ENCODE results near the gene QRICH1. TPM values are rescaled to one million over a fixed set of nuclear protein-coding genes. Genes with fewer than 3 reads are reported as not detected.

Gene QRICH1
- total and polyA plus RNA-seq, 2 of the 13 experiments (the other 11 are each of a cell fraction or from before 2014, with no cell fraction given), result 52.6 to 102 TPM

GRCh38 chr3:49017971-49018706, 75.7 kb downstream of the QRICH1 start, which contains the start of gene DALRD3 (continued):
- peak; percentile 12; the same call in 1 of the 2 replicates for TF ChIP-seq MNT (IDR thresholded peaks at IDR 0.05)
- TF ChIP-seq HDAC1 (CRISPR knock-in tag; IDR thresholded peaks at IDR 0.05), result peak; percentile 85
- TF ChIP-seq HMG20B (CRISPR knock-in tag; conservative IDR thresholded peaks at IDR 0.05), result no peak
- TF ChIP-seq CBX5 (CRISPR knock-in tag; IDR thresholded peaks at IDR 0.05; ENCODE audit: borderline replicate concordance), result no peak
- peak; percentile 78; the same call in 1 of the 2 replicates for TF ChIP-seq ZNF747 (CRISPR knock-in tag; IDR thresholded peaks at IDR 0.05; ENCODE audit: borderline replicate concordance)
- TF ChIP-seq EZH2 (conservative IDR thresholded peaks at IDR 0.05; ENCODE audit: low read depth, low read length), result no peak
- no peak; the same call in 1 of the 2 replicates for TF ChIP-seq RXRB (CRISPR knock-in tag; IDR thresholded peaks at IDR 0.05; ENCODE audit: borderline replicate concordance)
- no peak for TF ChIP-seq MAZ (IDR thresholded peaks at IDR 0.05; ENCODE audit: borderline replicate concordance, low read depth, low read length)
- peak; percentile 82 for TF ChIP-seq MAZ (CRISPR knock-in tag; IDR thresholded peaks at IDR 0.05; ENCODE audit: low read depth)
- no peak for TF ChIP-seq KDM3A (CRISPR knock-in tag; IDR thresholded peaks at IDR 0.05; ENCODE audit: low read depth)
- peak; percentile 82; the same call in 1 of the 2 replicates for TF ChIP-seq ZNF558 (CRISPR knock-in tag; IDR thresholded peaks at IDR 0.05; ENCODE audit: borderline replicate concordance)
- 0 out of 2 replicates have a peak, but pooled peaks have one; percentile 45 for TF ChIP-seq ZNF784 (CRISPR knock-in tag; IDR thresholded peaks at IDR 0.05; ENCODE audit: borderline replicate concordance)
- TF ChIP-seq KMT2A (CRISPR knock-in tag; IDR thresholded peaks at IDR 0.05), result no peak
- TF ChIP-seq AKAP8 (CRISPR knock-in tag; IDR thresholded peaks at IDR 0.05), result peak; percentile 99
- no peak for TF ChIP-seq GTF2F1 (IDR thresholded peaks at IDR 0.05; ENCODE audit: low read length)
- TF ChIP-seq NFIC (IDR thresholded peaks at IDR 0.05; ENCODE audit: low read length), result no peak
- TF ChIP-seq ZFP37 (CRISPR knock-in tag; IDR thresholded peaks at IDR 0.05; ENCODE audit: borderline replicate concordance), result no peak
- no peak for TF ChIP-seq KLF6 (CRISPR knock-in tag; IDR thresholded peaks at IDR 0.05)
- TF ChIP-seq KDM5B (CRISPR knock-in tag; IDR thresholded peaks at IDR 0.05; ENCODE audit: borderline replicate concordance), result peak; percentile 85; the same call in 1 of the 2 replicates
- TF ChIP-seq ZNF543 (CRISPR knock-in tag; IDR thresholded peaks at IDR 0.05), result peak; percentile 90
- peak; percentile 82; the same call in 1 of the 2 replicates for TF ChIP-seq PRMT3 (CRISPR knock-in tag; IDR thresholded peaks at IDR 0.05; ENCODE audit: borderline replicate concordance, low read depth)
- no peak for TF ChIP-seq ZNF616 (CRISPR knock-in tag; IDR thresholded peaks at IDR 0.05; ENCODE audit: low read depth)
- 0 out of 2 replicates have a peak, but pooled peaks have one; percentile 49 for TF ChIP-seq CENPT (CRISPR knock-in tag; IDR thresholded peaks at IDR 0.05; ENCODE audit: low read depth)
- 0 out of 2 replicates have a peak, but pooled peaks have one; percentile 61 for TF ChIP-seq ZNF138 (CRISPR knock-in tag; IDR thresholded peaks at IDR 0.05; ENCODE audit: low read depth)
- no peak; the same call in 1 of the 2 replicates for TF ChIP-seq ZNF329 (CRISPR knock-in tag; IDR thresholded peaks at IDR 0.05; ENCODE audit: low read depth)
- 0 out of 2 replicates have a peak, but pooled peaks have one; percentile 68 for TF ChIP-seq ARNTL (CRISPR knock-in tag; IDR thresholded peaks at IDR 0.05)
- TF ChIP-seq LBX2 (CRISPR knock-in tag; IDR thresholded peaks at IDR 0.05; ENCODE audit: borderline replicate concordance), result no peak

Measured in HepG2 (cell line).